Panc1 (cell line): ENCODE results near the gene NLRP4. TPM values are rescaled to one million over a fixed set of nuclear protein-coding genes. Genes with fewer than 3 reads are reported as not detected.

Experiments used
- ATAC-seq: fragments of 200-7000 bp; cut with Tn5 transposase; 2 replicates; pipeline ENCODE4 v1.9.1; 2020; ENCODE audit warnings: mild to moderate bottlenecking, moderate library complexity
- BruUV-seq: library from RNA; stranded (reverse); fragments of 400-500 nt; replicated peaks from 2 replicates; lab custom pipeline; 2021; lab: Mats Ljungman, UMichigan
- CTCF ChIA-PET: fragments of 300-600 bp; sonication (Branson Sonifier 250); formaldehyde crosslinking; loops from one replicate; lab custom pipeline; 2022; ENCODE audit warnings: antibody characterized with exemption; lab: Charles Lee
- POLR2A ChIA-PET: fragments of 300-600 bp; sonication (Branson Sonifier 250); formaldehyde crosslinking; loops from one replicate; lab custom pipeline; 2022; ENCODE audit warnings: antibody characterized with exemption; lab: Charles Lee
- DNase-seq: peaks from one replicate; pipeline ENCODE4 v3.0.0-alpha.2; 2010; ENCODE audit warnings: low read depth, low spot score
- H3K27ac ChIP-seq: 2 replicates; pipeline ENCODE4 v1.5.1; 2011; ENCODE audit warnings: mild to moderate bottlenecking, low read length, inconsistent platforms
- H3K27me3 ChIP-seq: fragments of 200-500 bp; sonication (Bioruptor generic); 2 replicates; pipeline ENCODE4 v1.6.0; 2014; ENCODE audit warnings: low read length, inconsistent platforms; ENCODE audit not compliant: control insufficient read depth, insufficient read depth
- H3K36me3 ChIP-seq: fragments of 200-500 bp; sonication (Bioruptor generic); 2 replicates; pipeline ENCODE4 v1.5.1; 2014; ENCODE audit warnings: inconsistent platforms, mild to moderate bottlenecking, low read length, moderate library complexity; ENCODE audit not compliant: control insufficient read depth, insufficient read depth
- H3K4me1 ChIP-seq: 2 replicates; pipeline ENCODE4 v1.5.1; 2011; ENCODE audit warnings: inconsistent platforms, mild to moderate bottlenecking, low read length, moderate library complexity; ENCODE audit not compliant: control insufficient read depth, insufficient read depth
- H3K4me3 ChIP-seq, 2 experiments: 2 replicates each; pipeline ENCODE4 v1.5.1; 2011 to 2012; ENCODE audit warnings: low read depth in 2 of 2, low read length in 2 of 2, mild to moderate bottlenecking in 2 of 2, inconsistent platforms in 1 of 2, moderate library complexity in 1 of 2
- H3K9me3 ChIP-seq: fragments of 200-500 bp; sonication (Bioruptor generic); 2 replicates; pipeline ENCODE4 v1.5.1; 2014; ENCODE audit warnings: low read depth, mild to moderate bottlenecking, inconsistent platforms, low read length, moderate library complexity; ENCODE audit not compliant: control insufficient read depth, insufficient read depth
- CTCF ChIP-seq: fragments of 450-650 bp; IDR thresholded peaks from 2 replicates; pipeline ENCODE4 v1.5.1; 2017; ENCODE audit warnings: mild to moderate bottlenecking
- POLR2AphosphoS5 ChIP-seq: IDR thresholded peaks from 2 replicates; pipeline ENCODE4 v1.6.1; 2012; ENCODE audit warnings: mild to moderate bottlenecking, low read depth, low read length, moderate library complexity
- SIN3A ChIP-seq: IDR thresholded peaks from 2 replicates; pipeline ENCODE4 v1.6.1; 2012; ENCODE audit warnings: low read depth, mild to moderate bottlenecking, low read length, moderate library complexity, borderline replicate concordance; ENCODE audit not compliant: insufficient read depth
- TCF7L2 ChIP-seq: IDR thresholded peaks from 2 replicates; pipeline ENCODE4 v1.6.1; 2011; ENCODE audit warnings: mild to moderate bottlenecking, low read depth, low read length, inconsistent platforms
- in situ Hi-C: cut with HindIII; loops from 2 replicates; pipeline ENCODE4 v1.10.0; 2016; ENCODE audit warnings: low sequenced_read_pairs, low pct_unique_long_range_greater_than_20kb
- intact Hi-C: fragments of 100-400 bp; cut with micrococcal nuclease; formaldehyde crosslinking; loops from one replicate; pipeline ENCODE4 v1.10.0; 2022; ENCODE audit not compliant: unreplicated experiment
- total RNA-seq: library from RNA; stranded (reverse); gene quantifications from one replicate; pipeline ENCODE4 v1.2.1, GENCODE V29; 2021; ENCODE audit not compliant: unreplicated experiment
- TF ChIP-seq, protein P1 (sequence below), 2 experiments: IDR thresholded peaks; 2 replicates each; pipeline ENCODE4 v1.6.1; 2011 to 2012; ENCODE audit warnings: low read depth in 2 of 2, control low read depth in 1 of 2, low read length in 1 of 2, mild to moderate bottlenecking in 1 of 2, moderate library complexity in 1 of 2; ENCODE audit not compliant: insufficient read depth in 1 of 2

NLRP4 gene
- total RNA-seq, 1 experiment from 2014 or later: not detected

DNA sequence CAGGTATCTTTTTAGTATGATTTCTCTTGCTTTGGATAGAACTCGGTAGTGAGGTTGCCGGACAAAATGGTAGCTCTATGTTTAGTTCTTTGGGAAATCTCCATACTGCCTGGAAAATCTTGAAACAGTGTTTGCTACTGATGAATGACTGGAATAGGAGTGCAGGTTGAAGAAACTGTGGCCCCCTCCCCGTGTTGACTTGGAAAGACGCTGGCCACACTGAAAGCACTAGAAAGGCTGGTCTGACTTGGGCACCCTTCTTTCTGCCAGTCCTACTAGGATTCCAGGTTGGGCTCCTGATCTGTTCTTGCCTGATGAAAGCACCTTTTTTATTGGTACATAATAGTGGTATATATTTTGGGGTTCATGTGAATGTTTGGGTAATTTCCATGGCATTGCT, 46.3 kb downstream of the NLRP4 start:
- TF ChIP-seq CTCF (no peak), SIN3A (no peak), POLR2AphosphoS5 (no peak), TCF7L2 (no peak)
- TF ChIP-seq, protein P1, sequence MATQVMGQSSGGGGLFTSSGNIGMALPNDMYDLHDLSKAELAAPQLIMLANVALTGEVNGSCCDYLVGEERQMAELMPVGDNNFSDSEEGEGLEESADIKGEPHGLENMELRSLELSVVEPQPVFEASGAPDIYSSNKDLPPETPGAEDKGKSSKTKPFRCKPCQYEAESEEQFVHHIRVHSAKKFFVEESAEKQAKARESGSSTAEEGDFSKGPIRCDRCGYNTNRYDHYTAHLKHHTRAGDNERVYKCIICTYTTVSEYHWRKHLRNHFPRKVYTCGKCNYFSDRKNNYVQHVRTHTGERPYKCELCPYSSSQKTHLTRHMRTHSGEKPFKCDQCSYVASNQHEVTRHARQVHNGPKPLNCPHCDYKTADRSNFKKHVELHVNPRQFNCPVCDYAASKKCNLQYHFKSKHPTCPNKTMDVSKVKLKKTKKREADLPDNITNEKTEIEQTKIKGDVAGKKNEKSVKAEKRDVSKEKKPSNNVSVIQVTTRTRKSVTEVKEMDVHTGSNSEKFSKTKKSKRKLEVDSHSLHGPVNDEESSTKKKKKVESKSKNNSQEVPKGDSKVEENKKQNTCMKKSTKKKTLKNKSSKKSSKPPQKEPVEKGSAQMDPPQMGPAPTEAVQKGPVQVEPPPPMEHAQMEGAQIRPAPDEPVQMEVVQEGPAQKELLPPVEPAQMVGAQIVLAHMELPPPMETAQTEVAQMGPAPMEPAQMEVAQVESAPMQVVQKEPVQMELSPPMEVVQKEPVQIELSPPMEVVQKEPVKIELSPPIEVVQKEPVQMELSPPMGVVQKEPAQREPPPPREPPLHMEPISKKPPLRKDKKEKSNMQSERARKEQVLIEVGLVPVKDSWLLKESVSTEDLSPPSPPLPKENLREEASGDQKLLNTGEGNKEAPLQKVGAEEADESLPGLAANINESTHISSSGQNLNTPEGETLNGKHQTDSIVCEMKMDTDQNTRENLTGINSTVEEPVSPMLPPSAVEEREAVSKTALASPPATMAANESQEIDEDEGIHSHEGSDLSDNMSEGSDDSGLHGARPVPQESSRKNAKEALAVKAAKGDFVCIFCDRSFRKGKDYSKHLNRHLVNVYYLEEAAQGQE (IDR thresholded peaks at IDR 0.05; ENCODE audit: insufficient read depth in 1 of 2, low read depth in 2 of 2, low read length in 1 of 2): no peak
- Histone ChIP-seq H3K9me3 (no peaks in the 10 kb centered on the region), H3K27ac (no peak overlapping the region), H3K36me3 (no peaks in the 10 kb centered on the region), H3K4me1 (no peaks in the 10 kb centered on the region), H3K27me3 (peaks cover 10% of the 10 kb centered on the region), H3K4me3 (no peak overlapping the region)
- intact Hi-C loops (no loop called here), in situ Hi-C loops (no loop called here)
- ATAC-seq (no peak), DNase-seq (no peak)
- CTCF ChIA-PET: interaction anchor here (0.7 kb wide), 1 partner anchor 106 kb away, joined by 7 read pairs; no protein-coding TSS in a partner anchor
- POLR2A ChIA-PET: no interaction called here
- no TSS peak for BruUV-seq

DNA sequence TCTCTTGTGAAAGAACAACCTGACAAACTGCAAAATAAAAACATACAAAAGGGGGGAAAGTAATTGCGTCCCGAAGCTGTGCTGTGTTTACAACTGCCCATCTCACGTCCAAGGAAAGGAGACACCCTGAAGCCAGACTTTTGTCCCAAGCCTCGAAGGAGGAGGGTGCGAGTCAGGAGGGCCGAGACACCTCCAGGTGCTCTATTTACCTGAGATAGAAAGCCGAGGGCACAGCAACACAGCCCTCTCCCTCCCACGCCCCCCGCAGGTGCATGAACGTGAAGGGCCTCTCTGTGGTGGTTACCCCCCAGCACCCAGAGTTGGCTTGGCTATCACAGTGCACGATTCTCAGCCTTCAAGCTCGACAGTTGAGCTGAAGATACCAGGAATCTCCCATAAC, 62.6 kb downstream of the NLRP4 start:
- intact Hi-C loops: no loop called here
- no peak overlapping the region for H3K4me3 ChIP-seq
- ATAC-seq (no peak), DNase-seq (no peak)
- in situ Hi-C loops: no loop called here
- ChIA-PET CTCF (no interaction called here), POLR2A (no interaction called here)
- no TSS peak for BruUV-seq
- H3K4me1 ChIP-seq: 0 out of 2 replicates have a peak, but pooled peaks cover 3% of the 10 kb centered on the region
- no peaks in the 10 kb centered on the region for H3K9me3 ChIP-seq
- TF ChIP-seq, protein P1 (IDR thresholded peaks at IDR 0.05; ENCODE audit: insufficient read depth in 1 of 2, low read depth in 2 of 2, low read length in 1 of 2): no peak
- TF ChIP-seq CTCF (no peak), SIN3A (no peak), POLR2AphosphoS5 (no peak)
- H3K36me3 ChIP-seq: no peaks in the 10 kb centered on the region
- no peaks in the 10 kb centered on the region; the same call in 1 of the 2 replicates for H3K27me3 ChIP-seq
- no peak overlapping the region for H3K27ac ChIP-seq
